H7 (cell line): Measurements from ENCODE around the gene ZFYVE16. TPM values are rescaled to one million over a fixed set of nuclear protein-coding genes. Genes with fewer than 3 reads are reported as not detected.
A peak's percentile ranks its signal among the peaks of the same experiment; 100 is the strongest.
"Not testable (repeated sequence)": the region's sequence is repeated elsewhere in the genome, so short reads cannot be mapped to it uniquely, and the experiment has no call there.

ENCODE experiments used
- DNase-seq: peaks from one replicate; pipeline ENCODE4 v3.0.0; 2012
- H3K27me3 ChIP-seq: 2 replicates; pipeline ENCODE4 v1.6.0; 2011; ENCODE audit warnings: mild to moderate bottlenecking, low read length; ENCODE audit not compliant: control insufficient read depth, insufficient read depth
- H3K36me3 ChIP-seq: replicated peaks from 2 replicates; pipeline ENCODE4 v1.5.1; 2011; ENCODE audit warnings: low read length; ENCODE audit not compliant: control insufficient read depth, insufficient read depth
- H3K4me3 ChIP-seq: 2 replicates; pipeline ENCODE4 v1.5.1; 2011; ENCODE audit warnings: low read depth, mild to moderate bottlenecking, control low read depth, low read length, moderate library complexity; ENCODE audit not compliant: insufficient read depth
- total RNA-seq: library from RNA; depleted of rRNA; stranded (reverse); fragments of >200 nt; shearing (Covaris generic); gene quantifications from 2 replicates; pipeline ENCODE4 v1.2.3, GENCODE V29; 2014; rRNA removed

The ZFYVE16 gene
- total RNA-seq = 11.7 and 17.8 TPM in 2 replicates

GRCh38 chr5:80407735-80408483 lies at the start of gene ZFYVE16:
TSS of gene ZFYVE16 (plus strand) at chr5:80408064. CDS start at chr5:80434148, 26,084 bp downstream.
- no peaks in the 10 kb centered on the region for H3K27me3 ChIP-seq
- no peaks in the 10 kb centered on the region for H3K36me3 ChIP-seq
- peak within 1 kb of the TSS; percentile 84 for H3K4me3 ChIP-seq
- DNase-seq = peak; percentile 97

GRCh38 chr5:80360914-80361444 lies 46.9 kb upstream of the ZFYVE16 start:
- Histone ChIP-seq H3K36me3 (no peaks in the 10 kb centered on the region), H3K4me3 (no peak overlapping the region), H3K27me3 (no peaks in the 10 kb centered on the region)
- DNase-seq = no peak

GRCh38 chr5:80364892-80365291 lies 43.0 kb upstream of the ZFYVE16 start:
- H3K36me3 ChIP-seq = no peaks in the 10 kb centered on the region
- H3K27me3 ChIP-seq = no peaks in the 10 kb centered on the region
- H3K4me3 ChIP-seq = no peak overlapping the region
- DNase-seq = no peak

GRCh38 chr5:80368661-80369480 lies 39.0 kb upstream of the ZFYVE16 start:
- Histone ChIP-seq H3K27me3 (no peaks in the 10 kb centered on the region), H3K4me3 (no peak overlapping the region), H3K36me3 (no peaks in the 10 kb centered on the region)
- DNase-seq = no peak

GRCh38 chr5:80369521-80369920 lies 38.3 kb upstream of the ZFYVE16 start:
- Histone ChIP-seq H3K27me3 (no peaks in the 10 kb centered on the region), H3K36me3 (no peaks in the 10 kb centered on the region), H3K4me3 (no peak overlapping the region)
- DNase-seq = no peak

- DNase-seq = no peak
- Histone ChIP-seq H3K36me3 (no peaks in the 10 kb centered on the region), H3K4me3 (no peak overlapping the region), H3K27me3 (no peaks in the 10 kb centered on the region)
Measured at GRCh38 chr5:80370390-80370789, 37.5 kb upstream of the ZFYVE16 start.

- no peak overlapping the region for H3K4me3 ChIP-seq
- no peak for DNase-seq
- H3K36me3 ChIP-seq = no peaks in the 10 kb centered on the region
- no peaks in the 10 kb centered on the region for H3K27me3 ChIP-seq
Measured at GRCh38 chr5:80372780-80373179, 35.1 kb upstream of the ZFYVE16 start.

GRCh38 chr5:80374188-80374587 lies 33.7 kb upstream of the ZFYVE16 start:
- Histone ChIP-seq H3K4me3 (no peak overlapping the region), H3K36me3 (no peaks in the 10 kb centered on the region), H3K27me3 (no peaks in the 10 kb centered on the region)
- DNase-seq = no peak

- Histone ChIP-seq H3K36me3 (no peaks in the 10 kb centered on the region), H3K4me3 (no peak overlapping the region)
Measured at GRCh38 chr5:80376557-80376956, 31.3 kb upstream of the ZFYVE16 start.

GRCh38 chr5:80382488-80382887 lies 25.4 kb upstream of the ZFYVE16 start:
- no peak for DNase-seq
- no peaks in the 10 kb centered on the region for H3K36me3 ChIP-seq
- no peak overlapping the region for H3K4me3 ChIP-seq
- H3K27me3 ChIP-seq = no peaks in the 10 kb centered on the region

More at GRCh38 chr5:80376557-80376956, 31.3 kb upstream of the ZFYVE16 start:
- H3K27me3 ChIP-seq = no peaks in the 10 kb centered on the region
- no peak for DNase-seq

- H3K4me3 ChIP-seq = no peak overlapping the region
- no peak for DNase-seq
- no peaks in the 10 kb centered on the region for H3K36me3 ChIP-seq
- H3K27me3 ChIP-seq = no peaks in the 10 kb centered on the region
Measured at GRCh38 chr5:80387063-80387768, 20.6 kb upstream of the ZFYVE16 start.

GRCh38 chr5:80389580-80389979 lies 18.3 kb upstream of the ZFYVE16 start:
- Histone ChIP-seq H3K36me3 (no peaks in the 10 kb centered on the region), H3K4me3 (no peak overlapping the region), H3K27me3 (no peaks in the 10 kb centered on the region)
- DNase-seq = no peak

GRCh38 chr5:80390413-80390812 lies 17.5 kb upstream of the ZFYVE16 start:
- H3K4me3 ChIP-seq, DNase-seq, H3K36me3 ChIP-seq, H3K27me3 ChIP-seq: not testable (repeated sequence)

GRCh38 chr5:80391267-80391666 lies 16.6 kb upstream of the ZFYVE16 start:
- not testable (repeated sequence) for H3K36me3 ChIP-seq, DNase-seq, H3K27me3 ChIP-seq, H3K4me3 ChIP-seq
